GM12878 (cell line): Measurements from ENCODE around the gene GIGYF2. TPM values are rescaled to one million over a fixed set of nuclear protein-coding genes. Genes with fewer than 3 reads are reported as not detected.

ENCODE experiments used
- ATAC-seq: fragments of 200-7000 bp; cut with Tn5 transposase; 3 replicates; pipeline ENCODE4 v1.9.1; 2020; ENCODE audit warnings: mild to moderate bottlenecking, moderate library complexity
- BruUV-seq: library from RNA; stranded (reverse); fragments of 400-500 nt; replicated peaks from 2 replicates; lab custom pipeline; 2021; lab: Mats Ljungman, UMichigan
- CTCF ChIA-PET: fragments of 300-600 bp; sonication (Branson Sonifier 250); formaldehyde crosslinking; extraction: SDS; loops from one replicate; lab custom pipeline; 2021; ENCODE audit warnings: inconsistent platforms; lab: Yijun Ruan, JAX
- POLR2A ChIA-PET: fragments of 350-600 bp; formaldehyde crosslinking; extraction: SDS; loops from one replicate; lab custom pipeline; 2021; ENCODE audit warnings: inconsistent platforms; lab: Charles Lee
- RAD21 ChIA-PET: fragments of 300-600 bp; sonication (Branson Sonifier 250); formaldehyde crosslinking; loops from one replicate; lab custom pipeline; 2023; ENCODE audit warnings: antibody characterized with exemption; ENCODE audit not compliant: unreplicated experiment; lab: Charles Lee
- SMC1A ChIA-PET: fragments of 300-600 bp; sonication (Branson Sonifier 250); formaldehyde crosslinking; loops from one replicate; lab custom pipeline; 2023; ENCODE audit not compliant: unreplicated experiment, uncharacterized antibody; lab: Charles Lee
- DNase-seq: peaks from one replicate; pipeline ENCODE4 v3.0.0-alpha.2; 2011; ENCODE audit warnings: low read depth, low spot score
- FAIRE-seq: peaks from 3 replicates; lab custom pipeline; 2011; peaks lifted over from hg19 to GRCh38; lab: Jason Lieb, UNC
- H2AFZ ChIP-seq: 2 replicates; pipeline ENCODE4 v1.6.0; 2011; ENCODE audit warnings: low read depth, low read length, control low read depth; ENCODE audit not compliant: control insufficient read depth
- H3K27ac ChIP-seq: 2 replicates; pipeline ENCODE4 v1.5.1; 2011; ENCODE audit warnings: control low read depth; ENCODE audit not compliant: control insufficient read depth, insufficient read depth
- H3K27me3 ChIP-seq, 2 experiments: replicated peaks in 1 of 2; 2 replicates each; pipeline versions ENCODE4 v1.6.0 to v1.6.1; 2011; ENCODE audit warnings: low read length in 1 of 2; ENCODE audit not compliant: control insufficient read depth in 2 of 2, insufficient read depth in 2 of 2
- H3K36me3 ChIP-seq, 2 experiments: 2 replicates each; pipeline ENCODE4 v1.5.1; 2011; ENCODE audit warnings: low read length in 1 of 2; ENCODE audit not compliant: control insufficient read depth in 2 of 2, insufficient read depth in 2 of 2
- H3K4me1 ChIP-seq: 2 replicates; pipeline ENCODE4 v1.6.1; 2011; ENCODE audit warnings: mild to moderate bottlenecking, low read length, moderate library complexity, mixed read lengths; ENCODE audit not compliant: control insufficient read depth, insufficient read depth
- H3K4me2 ChIP-seq: 2 replicates; pipeline ENCODE4 v1.6.0; 2011; ENCODE audit warnings: control low read depth; ENCODE audit not compliant: control insufficient read depth, insufficient read depth
- H3K4me3 ChIP-seq: fragments of 200-600 bp; sonication (generic); 2 replicates; pipeline ENCODE4 v1.5.1; 2016
- H3K79me2 ChIP-seq: 2 replicates; pipeline ENCODE4 v1.6.0; 2011; ENCODE audit warnings: low read length; ENCODE audit not compliant: control insufficient read depth, insufficient read depth
- H3K9ac ChIP-seq: 2 replicates; pipeline ENCODE4 v1.8.0; 2011; ENCODE audit warnings: low read length, control low read depth, mixed read lengths; ENCODE audit not compliant: control insufficient read depth, insufficient read depth
- H3K9me3 ChIP-seq: replicated peaks from 3 replicates; pipeline ENCODE4 v1.5.1; 2011; ENCODE audit warnings: mild to moderate bottlenecking, low read length; ENCODE audit not compliant: control insufficient read depth, insufficient read depth
- H4K20me1 ChIP-seq: 2 replicates; pipeline ENCODE4 v1.6.0; 2011; ENCODE audit not compliant: control insufficient read depth, insufficient read depth
- ATF2 ChIP-seq: IDR thresholded peaks from 2 replicates; pipeline ENCODE4 v1.6.1; 2012; ENCODE audit warnings: low read length, inconsistent platforms
- BHLHE40 ChIP-seq, 2 experiments: fragments of 450-650 bp in 1 of 2; IDR thresholded peaks; 2 replicates each; pipeline ENCODE4 v1.6.1; 2011 to 2017; ENCODE audit warnings: low read depth in 2 of 2, borderline replicate concordance in 1 of 2, improper control_type of control experiment in 1 of 2, low read length in 1 of 2, mild to moderate bottlenecking in 1 of 2
- HDGF ChIP-seq: fragments of 450-650 bp; IDR thresholded peaks from 2 replicates; pipeline ENCODE4 v1.6.1; 2016; ENCODE audit warnings: antibody characterized with exemption
- KAT2A ChIP-seq: conservative IDR thresholded peaks from 2 replicates; pipeline ENCODE4 v1.6.1; 2011; ENCODE audit warnings: low read depth, low read length; ENCODE audit not compliant: control insufficient read depth
- KDM1A ChIP-seq: fragments of 200-600 bp; sonication (generic); IDR thresholded peaks from 2 replicates; pipeline ENCODE4 v1.6.1; 2016; ENCODE audit warnings: borderline replicate concordance
- LARP7 ChIP-seq: fragments of 450-650 bp; IDR thresholded peaks from 2 replicates; pipeline ENCODE4 v1.6.1; 2017; ENCODE audit warnings: mild to moderate bottlenecking
- MAX ChIP-seq: IDR thresholded peaks from 2 replicates; pipeline ENCODE4 v1.6.1; 2012; ENCODE audit warnings: low read depth, low read length, improper control_type of control experiment
- MEF2B ChIP-seq: fragments of 450-650 bp; IDR thresholded peaks from 2 replicates; pipeline ENCODE4 v1.6.1; 2018; ENCODE audit warnings: mild to moderate bottlenecking, moderate library complexity; ENCODE audit not compliant: partially characterized antibody, poor library complexity, severe bottlenecking
- PAX5 ChIP-seq: IDR thresholded peaks from 2 replicates; pipeline ENCODE4 v1.6.1; 2011; ENCODE audit warnings: low read depth, low read length, borderline replicate concordance
- PML ChIP-seq: IDR thresholded peaks from 2 replicates; pipeline ENCODE4 v1.6.1; 2012; ENCODE audit warnings: low read length, inconsistent platforms
- SPI1 ChIP-seq: IDR thresholded peaks from 2 replicates; pipeline ENCODE4 v1.6.1; 2011; ENCODE audit warnings: low read depth, mild to moderate bottlenecking, low read length, moderate library complexity, borderline replicate concordance; ENCODE audit not compliant: insufficient read depth
- STAT1 ChIP-seq: fragments of 450-650 bp; conservative IDR thresholded peaks from 2 replicates; pipeline ENCODE4 v1.6.1; 2014; ENCODE audit warnings: antibody characterized with exemption, mild to moderate bottlenecking
- SUZ12 ChIP-seq: fragments of 200-600 bp; sonication (generic); IDR thresholded peaks from one replicate; pipeline ENCODE4 v1.6.1; 2018; ENCODE audit warnings: antibody characterized with exemption, mild to moderate bottlenecking; ENCODE audit not compliant: unreplicated experiment
- TBL1XR1 ChIP-seq: IDR thresholded peaks from 2 replicates; pipeline ENCODE4 v1.6.1; 2012; ENCODE audit warnings: low read depth, low read length, improper control_type of control experiment
- ZNF622 ChIP-seq: fragments of 450-650 bp; IDR thresholded peaks from 2 replicates; pipeline ENCODE4 v1.6.1; 2017; ENCODE audit warnings: mild to moderate bottlenecking, inconsistent platforms
- WGBS: methylation state at CpG from one replicate; pipeline ENCODE4 v1.1.6; 2016; ENCODE audit warnings: low lambda C conversion rate; ENCODE audit not compliant: insufficient replicate concordance, insufficient coverage; ENCODE audit errors: missing lambda C conversion rate; 5-methylcytosine and 5-hydroxymethylcytosine counted together
- in situ Hi-C: fragments of 300-500 bp; cut with MboI; formaldehyde crosslinking; loops from 9 replicates; pipeline ENCODE4 v1.14.3; 2018; ENCODE audit warnings: mixed read lengths
- intact Hi-C: fragments of 100-400 bp; cut with micrococcal nuclease; formaldehyde crosslinking; loops from one replicate; pipeline ENCODE4 v1.14.2; 2022; ENCODE audit not compliant: unreplicated experiment
- polyA plus RNA-seq, 11 experiments: library from polyadenylated mRNA; depleted of rRNA in 4 of 11; unstranded in 6 of 11; stranded (reverse) in 5 of 11; fragments of >200 nt; fragmentation: Nextera tagmentation in 4 of 11; fragmentation: Illumina TruSeq in 1 of 11; extraction: Ambion mirVana in 4 of 11; extraction: Trizol in 1 of 11; gene quantifications; 1 replicate in 1 of 11; 2 replicates in 10 of 11; pipeline versions ENCODE4 v1.2.1 to v1.2.3, GENCODE V29; 2011 to 2016; ENCODE audit warnings: inconsistent platforms in 2 of 11, missing spikeins in 2 of 11, low read depth in 1 of 11
- total RNA-seq, 4 experiments: library from RNA; depleted of rRNA in 3 of 4; stranded (reverse); fragments of >200 nt in 3 of 4; fragmentation: Illumina TruSeq in 1 of 4; extraction: Trizol in 1 of 4; gene quantifications; 2 replicates each; pipeline versions ENCODE4 v1.2.1 to v1.2.3, GENCODE V29; 2013 to 2021
- TF ChIP-seq, protein P1 (sequence below): fragments of 450-650 bp; IDR thresholded peaks from 2 replicates; pipeline ENCODE4 v1.6.1; 2017; ENCODE audit warnings: borderline replicate concordance
- TF ChIP-seq, protein P2 (sequence below): fragments of 150-350 bp; IDR thresholded peaks from 2 replicates; pipeline ENCODE4 v1.6.1; 2014; ENCODE audit warnings: mild to moderate bottlenecking, low read depth, low read length
- TF ChIP-seq, protein P3 (sequence below): fragments of 450-650 bp; formaldehyde crosslinking; IDR thresholded peaks from 2 replicates; pipeline ENCODE4 v1.4.0; 2022; ENCODE audit warnings: mild to moderate bottlenecking, moderate library complexity

GIGYF2 gene
- total and polyA plus RNA-seq, 10 of the 15 experiments (the other 5 are each of a cell fraction or from before 2014, with no cell fraction given): 12.2 to 47.2 (median 39.0) TPM

GRCh38 chr2:232779465-232779864, 82.3 kb downstream of the GIGYF2 start:
- Histone ChIP-seq H3K4me2 (no peak overlapping the region), H2AFZ (no peak overlapping the region), H3K4me1 (no peaks in the 10 kb centered on the region), H3K27ac (no peak overlapping the region), H3K27me3 (no peaks in the 10 kb centered on the region), H3K79me2 (no peaks in the 10 kb centered on the region), H3K36me3 (no peaks in the 10 kb centered on the region; a peak in 1 of 4 replicates), H4K20me1 (no peaks in the 10 kb centered on the region), H3K4me3 (no peak overlapping the region), H3K9me3 (no peaks in the 10 kb centered on the region)
- ChIA-PET RAD21 (no interaction called here), CTCF (interaction anchor here (0.8 to 1.5 kb wide), 2 partner anchors 12 to 17 kb away, joined by 3 to 4 read pairs; no protein-coding TSS in a partner anchor), POLR2A (no interaction called here)
- in situ Hi-C loops: no loop called here
- DNase-seq (no peak), FAIRE-seq (no peak)
- WGBS: 94% methylated on average over 3 of the region's 3 CpGs
- intact Hi-C loops: no loop called here
- no TSS peak for BruUV-seq
- no peak for TF ChIP-seq MAX
- TF ChIP-seq PAX5: no peak
- TF ChIP-seq ATF2: no peak
- no peak for TF ChIP-seq MEF2B
- TF ChIP-seq, protein P1, sequence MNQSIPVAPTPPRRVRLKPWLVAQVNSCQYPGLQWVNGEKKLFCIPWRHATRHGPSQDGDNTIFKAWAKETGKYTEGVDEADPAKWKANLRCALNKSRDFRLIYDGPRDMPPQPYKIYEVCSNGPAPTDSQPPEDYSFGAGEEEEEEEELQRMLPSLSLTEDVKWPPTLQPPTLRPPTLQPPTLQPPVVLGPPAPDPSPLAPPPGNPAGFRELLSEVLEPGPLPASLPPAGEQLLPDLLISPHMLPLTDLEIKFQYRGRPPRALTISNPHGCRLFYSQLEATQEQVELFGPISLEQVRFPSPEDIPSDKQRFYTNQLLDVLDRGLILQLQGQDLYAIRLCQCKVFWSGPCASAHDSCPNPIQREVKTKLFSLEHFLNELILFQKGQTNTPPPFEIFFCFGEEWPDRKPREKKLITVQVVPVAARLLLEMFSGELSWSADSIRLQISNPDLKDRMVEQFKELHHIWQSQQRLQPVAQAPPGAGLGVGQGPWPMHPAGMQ: no peak
- no peak for TF ChIP-seq STAT1
- TF ChIP-seq, protein P2, sequence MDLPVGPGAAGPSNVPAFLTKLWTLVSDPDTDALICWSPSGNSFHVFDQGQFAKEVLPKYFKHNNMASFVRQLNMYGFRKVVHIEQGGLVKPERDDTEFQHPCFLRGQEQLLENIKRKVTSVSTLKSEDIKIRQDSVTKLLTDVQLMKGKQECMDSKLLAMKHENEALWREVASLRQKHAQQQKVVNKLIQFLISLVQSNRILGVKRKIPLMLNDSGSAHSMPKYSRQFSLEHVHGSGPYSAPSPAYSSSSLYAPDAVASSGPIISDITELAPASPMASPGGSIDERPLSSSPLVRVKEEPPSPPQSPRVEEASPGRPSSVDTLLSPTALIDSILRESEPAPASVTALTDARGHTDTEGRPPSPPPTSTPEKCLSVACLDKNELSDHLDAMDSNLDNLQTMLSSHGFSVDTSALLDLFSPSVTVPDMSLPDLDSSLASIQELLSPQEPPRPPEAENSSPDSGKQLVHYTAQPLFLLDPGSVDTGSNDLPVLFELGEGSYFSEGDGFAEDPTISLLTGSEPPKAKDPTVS: no peak
- TF ChIP-seq, protein P3, sequence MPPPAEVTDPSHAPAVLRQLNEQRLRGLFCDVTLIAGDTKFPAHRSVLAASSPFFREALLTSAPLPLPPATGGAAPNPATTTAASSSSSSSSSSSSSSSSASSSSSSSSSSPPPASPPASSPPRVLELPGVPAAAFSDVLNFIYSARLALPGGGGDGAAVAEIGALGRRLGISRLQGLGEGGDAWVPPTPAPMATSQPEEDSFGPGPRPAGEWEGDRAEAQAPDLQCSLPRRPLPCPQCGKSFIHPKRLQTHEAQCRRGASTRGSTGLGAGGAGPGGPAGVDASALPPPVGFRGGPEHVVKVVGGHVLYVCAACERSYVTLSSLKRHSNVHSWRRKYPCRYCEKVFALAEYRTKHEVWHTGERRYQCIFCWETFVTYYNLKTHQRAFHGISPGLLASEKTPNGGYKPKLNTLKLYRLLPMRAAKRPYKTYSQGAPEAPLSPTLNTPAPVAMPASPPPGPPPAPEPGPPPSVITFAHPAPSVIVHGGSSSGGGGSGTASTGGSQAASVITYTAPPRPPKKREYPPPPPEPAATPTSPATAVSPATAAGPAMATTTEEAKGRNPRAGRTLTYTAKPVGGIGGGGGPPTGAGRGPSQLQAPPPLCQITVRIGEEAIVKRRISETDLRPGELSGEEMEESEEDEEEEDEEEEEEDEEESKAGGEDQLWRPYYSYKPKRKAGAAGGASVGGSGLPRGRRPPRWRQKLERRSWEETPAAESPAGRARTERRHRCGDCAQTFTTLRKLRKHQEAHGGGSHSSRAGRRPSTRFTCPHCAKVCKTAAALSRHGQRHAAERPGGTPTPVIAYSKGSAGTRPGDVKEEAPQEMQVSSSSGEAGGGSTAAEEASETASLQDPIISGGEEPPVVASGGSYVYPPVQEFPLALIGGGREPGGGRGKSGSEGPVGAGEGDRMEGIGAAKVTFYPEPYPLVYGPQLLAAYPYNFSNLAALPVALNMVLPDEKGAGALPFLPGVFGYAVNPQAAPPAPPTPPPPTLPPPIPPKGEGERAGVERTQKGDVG (CRISPR knock-in tag): no peak
- TF ChIP-seq SPI1: no peak
- no peak for TF ChIP-seq TBL1XR1
- TF ChIP-seq KAT2A: no peak
- TF ChIP-seq KDM1A: no peak
- no peak for TF ChIP-seq HDGF
- no peak for TF ChIP-seq PML
- no peak for TF ChIP-seq BHLHE40 (IDR thresholded peaks at IDR 0.05; ENCODE audit: borderline replicate concordance in 1 of 2, low read depth in 2 of 2, low read length in 1 of 2)
- TF ChIP-seq ZNF622: no peak
- no peak for TF ChIP-seq SUZ12
- TF ChIP-seq LARP7: no peak
- TF ChIP-seq, all 136 proteins: peak for 0
- no peak for ATAC-seq
- SMC1A ChIA-PET: interaction anchor here (0.9 to 1.3 kb wide), 4 partner anchors 9 to 58 kb away, joined by 3 to 5 read pairs (median 3); no protein-coding TSS in a partner anchor
- H3K9ac ChIP-seq: no peak overlapping the region
